GM11168 (cell line): ENCODE measurements around the gene MELK.

Source experiments
- in situ Hi-C: fragments of 300-500 bp; cut with MboI; formaldehyde crosslinking; loops from one replicate; pipeline ENCODE4 v1.12.0; 2022; ENCODE audit warnings: low sequenced_read_pairs; ENCODE audit not compliant: unreplicated experiment

Gene MELK

GRCh38 chr9:36664806-36665205, 92.1 kb downstream of the MELK start:
- in situ Hi-C loops, result no loop called here

DNA sequence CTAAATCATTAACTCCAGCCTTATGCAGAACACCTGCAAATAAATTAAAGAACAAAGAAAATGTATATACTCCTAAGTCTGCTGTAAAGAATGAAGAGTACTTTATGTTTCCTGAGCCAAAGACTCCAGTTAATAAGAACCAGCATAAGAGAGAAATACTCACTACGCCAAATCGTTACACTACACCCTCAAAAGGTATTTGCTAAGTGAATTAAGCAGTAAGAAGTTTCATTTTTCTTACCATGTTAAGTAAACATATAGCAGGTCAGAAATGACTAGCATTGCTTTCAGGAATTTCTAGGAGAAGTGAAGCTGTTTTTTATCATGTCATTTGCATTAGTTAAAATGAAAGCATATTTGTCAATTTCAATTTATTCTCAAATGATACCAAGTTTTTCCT, 92.7 kb downstream of the MELK start:
- in situ Hi-C loops, result no loop called here

DNA sequence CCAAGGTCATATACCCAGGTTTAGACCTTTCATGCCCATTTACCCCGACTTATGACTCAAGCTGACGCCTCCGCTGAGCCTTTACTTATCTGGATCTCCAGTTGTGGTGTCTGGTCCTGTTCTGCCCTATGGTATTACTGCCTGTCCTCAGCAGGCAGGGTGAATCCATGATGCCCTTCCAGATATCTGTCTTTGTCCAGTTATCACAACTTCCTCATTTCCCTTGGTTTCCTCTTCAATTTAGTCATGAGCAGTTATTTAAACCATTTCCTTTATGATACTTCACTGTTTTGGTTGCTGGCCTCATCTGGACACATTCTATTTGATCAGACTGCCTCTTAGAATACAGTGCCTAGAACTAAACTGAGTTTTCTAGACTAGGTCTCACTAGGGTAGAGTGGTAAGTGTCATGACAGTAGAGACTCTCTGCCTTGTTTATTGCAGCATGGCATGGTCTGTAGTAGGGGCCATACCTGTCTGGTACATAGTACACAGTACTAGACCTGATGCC, 93.3 kb downstream of the MELK start:
- in situ Hi-C loops, result no loop called here

DNA sequence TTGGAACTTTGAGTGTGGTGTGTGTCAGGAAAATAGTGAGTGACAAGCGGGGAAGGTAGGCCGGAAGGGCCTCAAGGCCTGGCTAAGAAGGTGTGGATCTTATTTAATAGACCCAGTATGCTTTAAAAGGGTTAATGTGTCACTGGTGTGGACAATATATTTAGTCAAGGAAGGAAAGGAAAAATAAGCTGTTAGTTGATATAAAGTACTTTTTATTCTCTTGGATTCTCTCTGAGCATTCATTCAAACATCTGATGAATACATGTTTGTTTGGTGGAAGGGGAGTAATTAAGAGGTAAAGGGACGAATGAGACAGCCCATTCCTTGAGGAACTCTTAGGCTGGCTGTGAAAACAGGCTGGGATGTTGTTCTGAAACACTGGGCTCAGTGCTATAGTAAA, 98.9 kb downstream of the MELK start:
- in situ Hi-C loops, result no loop called here

DNA sequence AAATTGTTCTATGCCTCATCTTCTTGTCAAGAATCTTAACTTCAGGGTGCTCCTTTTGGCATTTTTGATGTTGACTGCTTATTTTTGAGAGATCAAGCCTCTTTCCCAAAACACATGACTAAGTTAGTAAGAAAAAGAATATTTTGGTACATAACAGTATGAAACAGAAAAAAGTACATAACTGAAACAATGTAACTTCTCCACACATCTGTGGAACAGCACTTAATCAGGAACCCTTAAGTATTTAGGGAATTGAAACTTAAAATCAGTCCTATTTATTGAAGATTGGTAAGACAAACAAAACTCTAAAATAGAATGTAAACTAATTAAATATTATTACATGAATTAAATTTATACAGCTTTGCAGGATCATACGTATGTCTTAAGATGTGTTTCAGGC, 103.4 kb downstream of the MELK start:
- in situ Hi-C loops, result no loop called here

DNA sequence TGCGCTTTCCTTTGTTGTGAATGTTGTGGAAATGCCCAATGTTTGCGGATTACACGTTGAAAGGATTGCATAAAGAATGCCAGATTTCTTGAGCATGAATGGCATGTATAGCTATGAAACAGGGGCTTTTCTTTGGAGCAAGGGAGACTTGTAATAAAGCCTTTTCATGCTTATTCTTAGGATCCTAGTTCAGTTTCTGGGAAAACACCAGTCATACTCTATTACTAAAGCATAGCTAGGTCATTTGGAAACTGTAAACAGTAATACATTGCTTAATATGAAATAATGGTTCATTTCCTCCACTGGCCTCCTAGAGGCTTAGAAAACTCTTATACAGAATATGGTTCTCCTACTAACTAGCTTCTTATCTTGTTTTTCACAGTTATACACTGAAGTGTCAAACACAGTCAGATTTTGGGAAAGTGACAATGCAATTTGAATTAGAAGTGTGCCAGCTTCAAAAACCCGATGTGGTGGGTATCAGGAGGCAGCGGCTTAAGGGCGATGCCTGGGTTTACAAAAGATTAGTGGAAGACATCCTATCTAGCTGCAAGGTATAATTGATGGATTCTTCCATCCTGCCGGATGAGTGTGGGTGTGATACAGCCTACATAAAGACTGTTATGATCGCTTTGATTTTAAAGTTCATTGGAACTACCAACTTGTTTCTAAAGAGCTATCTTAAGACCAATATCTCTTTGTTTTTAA, 104.2 kb downstream of the MELK start:
- in situ Hi-C loops, result no loop called here

- in situ Hi-C loops, result no loop called here
These were observed 104.9 kb downstream of the MELK start for GRCh38 chr9:36677611-36678010.

GRCh38 chr9:36679710-36680109, 107.0 kb downstream of the MELK start:
- in situ Hi-C loops, result no loop called here

DNA sequence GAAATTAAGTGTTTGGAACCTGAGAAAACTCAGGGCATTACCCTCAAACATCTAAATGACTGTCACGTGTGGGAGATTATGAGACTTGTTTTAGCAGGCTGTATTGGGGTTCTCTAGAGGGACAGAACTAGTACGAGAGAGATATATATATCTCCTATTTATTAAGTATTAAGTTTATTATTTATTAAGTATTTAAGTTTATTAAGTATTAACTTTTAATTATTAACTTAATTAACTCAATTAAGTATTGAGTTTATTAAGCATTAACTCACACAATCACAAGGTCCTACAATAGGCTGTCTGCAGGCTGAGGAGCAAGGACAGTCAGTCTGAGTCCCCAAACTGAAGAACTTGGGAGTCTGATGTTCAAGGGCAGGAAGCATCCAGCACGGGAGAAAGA, 113.8 kb downstream of the MELK start:
- in situ Hi-C loops, result no loop called here

- in situ Hi-C loops, result no loop called here
These were observed 117.9 kb downstream of the MELK start for GRCh38 chr9:36690412-36691168.

DNA sequence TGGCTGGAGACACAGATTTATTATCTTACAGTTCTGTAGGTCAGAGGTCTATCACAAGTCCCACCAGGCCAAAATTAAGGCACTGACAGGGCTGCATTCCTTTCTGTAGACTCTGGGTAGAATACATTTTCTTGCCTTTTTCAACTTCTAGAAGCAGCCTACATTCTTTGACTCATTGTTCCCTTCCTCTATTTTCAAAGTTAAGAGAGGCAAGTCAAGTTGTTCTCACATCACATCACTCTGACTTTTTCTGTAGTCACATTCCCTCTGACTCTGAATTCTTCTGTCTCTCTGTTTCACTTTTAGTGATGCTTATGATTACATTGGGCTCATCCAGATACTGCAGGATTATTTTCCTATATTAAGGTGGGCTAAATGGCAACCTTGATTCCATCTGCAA, 119.0 kb downstream of the MELK start:
- in situ Hi-C loops, result no loop called here

DNA sequence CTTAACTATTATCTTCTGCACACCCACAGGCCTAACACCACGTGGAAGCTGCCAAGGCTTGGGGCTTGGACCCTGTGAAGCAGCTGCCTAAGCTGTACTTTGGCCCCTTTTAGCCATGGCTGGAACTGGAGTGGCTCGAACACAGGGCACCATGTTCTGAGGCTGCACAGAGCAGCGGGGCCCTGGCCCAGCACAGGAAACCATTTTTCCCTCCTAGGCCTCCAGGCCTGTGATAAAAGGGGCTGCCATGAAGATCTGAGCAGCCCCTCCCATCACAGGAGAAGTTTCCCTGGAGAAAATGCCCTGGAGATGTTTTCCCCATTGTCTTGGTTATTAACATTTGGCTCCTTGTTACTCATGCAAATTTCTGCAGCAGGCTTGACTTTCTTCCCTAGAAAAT, 126.3 kb downstream of the MELK start:
- in situ Hi-C loops, result no loop called here

- in situ Hi-C loops, result loop anchor here (25.0 kb wide), 1 partner anchor 292 kb away; the partner anchor contains the start of gene RNF38
These were observed 131.5 kb downstream of the MELK start for GRCh38 chr9:36704148-36704547.

GRCh38 chr9:36713515-36714490, 141.1 kb downstream of the MELK start:
- in situ Hi-C loops, result loop anchor here (25.0 kb wide), 1 partner anchor 302 kb away; the partner anchor contains the start of gene RNF38

- in situ Hi-C loops, result loop anchor here (25.0 kb wide), 1 partner anchor 304 kb away; the partner anchor contains the start of gene RNF38
These were observed 143.8 kb downstream of the MELK start for GRCh38 chr9:36716496-36716895.

- in situ Hi-C loops, result loop anchor here (25.0 kb wide), 1 partner anchor 305 kb away; the partner anchor contains the start of gene RNF38
These were observed 144.6 kb downstream of the MELK start for GRCh38 chr9:36717276-36717675.

DNA sequence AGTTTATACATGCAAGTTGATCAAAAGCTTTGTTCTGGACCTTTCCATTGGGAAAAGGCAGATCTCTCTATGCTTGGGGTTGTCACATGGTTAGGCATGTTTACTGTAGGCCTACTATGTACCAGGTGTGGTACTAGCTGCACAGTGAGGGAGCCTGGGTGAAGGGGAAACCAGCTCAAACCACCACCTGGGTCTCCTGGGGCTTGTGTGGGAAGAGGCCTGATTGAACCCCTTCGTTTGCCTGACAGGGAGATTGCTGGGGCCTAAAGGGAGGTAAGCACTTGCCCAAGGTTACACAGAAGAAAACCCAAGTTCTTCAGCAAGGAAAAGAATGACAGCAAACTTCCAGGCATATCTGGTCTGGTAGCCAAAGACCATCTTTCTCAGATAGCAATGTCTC, 145.9 kb downstream of the MELK start:
- in situ Hi-C loops, result loop anchor here (25.0 kb wide), 1 partner anchor 306 kb away; the partner anchor contains the start of gene RNF38

GRCh38 chr9:36720043-36720442, 147.3 kb downstream of the MELK start:
- in situ Hi-C loops, result loop anchor here (5.0 to 25.0 kb wide), 2 partner anchors 88 to 308 kb away; partner anchors contain the start of gene RNF38

DNA sequence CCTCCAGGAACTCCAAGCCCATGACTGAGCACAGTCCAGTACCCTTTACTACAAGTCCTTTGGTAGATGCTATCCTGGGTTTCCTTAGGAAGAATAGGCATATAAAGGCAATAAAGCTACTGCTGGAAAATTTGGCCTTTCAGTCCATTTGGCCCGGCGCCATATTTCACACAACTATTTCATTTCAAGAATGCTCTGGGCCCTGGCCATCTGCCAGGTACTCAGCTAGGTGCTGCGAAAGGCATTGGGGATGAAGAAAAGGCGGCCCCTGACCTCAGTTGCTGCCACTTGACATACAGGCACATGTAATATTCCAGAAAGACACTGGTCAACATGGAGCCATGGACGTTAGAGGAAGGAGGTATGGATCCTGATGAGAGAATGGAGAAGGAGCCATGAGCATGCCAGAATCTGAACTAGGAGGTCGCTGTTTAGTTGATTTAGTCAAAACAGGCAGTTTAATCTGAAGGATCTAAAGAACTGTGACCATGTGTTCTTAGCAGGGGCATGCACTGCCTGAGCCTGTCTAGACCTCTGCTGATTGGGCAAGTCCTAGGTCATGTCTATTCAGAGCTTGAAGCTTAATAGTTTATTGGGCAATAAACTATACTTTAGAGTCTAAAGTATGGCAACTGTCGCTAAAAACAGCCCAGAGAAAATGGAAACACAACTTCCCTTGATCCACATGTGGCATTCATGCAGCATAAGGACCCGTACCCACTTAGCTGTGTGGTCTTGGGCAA, 149.3 kb downstream of the MELK start:
- in situ Hi-C loops, result loop anchor here (5.0 to 25.0 kb wide), 2 partner anchors 90 to 310 kb away; partner anchors contain the start of gene RNF38
